OCI-LY1 (cell line): Measurements from ENCODE around the gene RGS2.

Experiments
- H2AFZ ChIP-seq: fragments of 200-600 bp; sonication (generic), shearing (Covaris generic); 2 replicates; pipeline ENCODE4 v1.6.0; 2014; ENCODE audit warnings: antibody characterized with exemption, mild to moderate bottlenecking, low read length
- H3F3A ChIP-seq: fragments of 200-600 bp; sonication (generic), shearing (Covaris generic); 2 replicates; pipeline ENCODE4 v1.6.0; 2014; ENCODE audit warnings: mild to moderate bottlenecking, antibody characterized with exemption, low read length, moderate library complexity; ENCODE audit not compliant: insufficient read depth
- H3K27ac ChIP-seq: fragments of 200-600 bp; sonication (generic); 2 replicates; pipeline ENCODE4 v1.5.1; 2014; ENCODE audit warnings: low read length, mixed run types, mild to moderate bottlenecking, low read depth; ENCODE audit not compliant: poor library complexity, severe bottlenecking
- H3K27me3 ChIP-seq: fragments of 200-600 bp; sonication (generic); 2 replicates; pipeline ENCODE4 v1.6.0; 2014; ENCODE audit warnings: antibody characterized with exemption, mild to moderate bottlenecking, low read length, moderate library complexity; ENCODE audit not compliant: insufficient read depth
- H3K36me3 ChIP-seq: fragments of 200-600 bp; sonication (generic); 2 replicates; pipeline ENCODE4 v1.6.1; 2014; ENCODE audit warnings: mild to moderate bottlenecking, antibody characterized with exemption, low read length, moderate library complexity, mixed read lengths; ENCODE audit not compliant: insufficient read depth
- H3K4me1 ChIP-seq: fragments of 200-600 bp; sonication (generic); 2 replicates; pipeline ENCODE4 v1.5.1; 2014; ENCODE audit warnings: mild to moderate bottlenecking, low read length, moderate library complexity; ENCODE audit not compliant: insufficient read depth, severe bottlenecking
- H3K4me2 ChIP-seq: fragments of 200-600 bp; sonication (generic), shearing (Covaris generic); 2 replicates; pipeline ENCODE4 v1.6.1; 2014; ENCODE audit warnings: low read length
- H3K4me3 ChIP-seq: fragments of 200-600 bp; sonication (generic); 2 replicates; pipeline ENCODE4 v1.5.1; 2014; ENCODE audit warnings: low read length, low read depth, mild to moderate bottlenecking, mixed read lengths; ENCODE audit not compliant: poor library complexity, severe bottlenecking
- H3K79me2 ChIP-seq: fragments of 200-600 bp; shearing (Covaris generic); 2 replicates; pipeline ENCODE4 v1.6.1; 2016; ENCODE audit warnings: mixed run types, low read length, mixed read lengths; ENCODE audit not compliant: insufficient read depth
- H3K9ac ChIP-seq: fragments of 200-600 bp; sonication (generic), shearing (Covaris generic); 2 replicates; pipeline ENCODE4 v1.6.1; 2014; ENCODE audit warnings: mild to moderate bottlenecking, low read length, mixed read lengths
- H3K9me2 ChIP-seq: fragments of 200-600 bp; sonication (generic), shearing (Covaris generic); 2 replicates; pipeline ENCODE4 v1.6.1; 2014; ENCODE audit warnings: low read depth, mild to moderate bottlenecking, low read length, mixed read lengths
- H3K9me3 ChIP-seq: fragments of 200-600 bp; shearing (Covaris generic); 2 replicates; pipeline ENCODE4 v1.6.1; 2014; ENCODE audit warnings: low read length, mixed read lengths
- H4K20me1 ChIP-seq: fragments of 200-600 bp; sonication (generic), shearing (Covaris generic); 2 replicates; pipeline ENCODE4 v1.6.0; 2016; ENCODE audit warnings: mild to moderate bottlenecking, low read length; ENCODE audit not compliant: insufficient read depth
- CTCF ChIP-seq: fragments of 200-600 bp; sonication (generic), shearing (Covaris generic); IDR thresholded peaks from 2 replicates; pipeline ENCODE4 v1.5.1; 2017; ENCODE audit warnings: mild to moderate bottlenecking, antibody characterized with exemption, low read length, moderate library complexity, mixed read lengths
- EZH2 ChIP-seq: fragments of 200-600 bp; sonication (generic), shearing (Covaris generic); IDR thresholded peaks from 2 replicates; pipeline ENCODE4 v1.8.0; 2017; ENCODE audit warnings: borderline replicate concordance, mixed run types, mild to moderate bottlenecking, antibody characterized with exemption, low read length, moderate library complexity, mixed read lengths

RGS2 gene

GRCh38 chr1:192766009-192766625 is 42.7 kb upstream of the RGS2 start:
- H3K27me3 ChIP-seq, result no peaks in the 10 kb centered on the region
- no peak overlapping the region for H3K4me2 ChIP-seq
- H3K9ac ChIP-seq, result no peak overlapping the region
- H3K79me2 ChIP-seq, result no peaks in the 10 kb centered on the region
- H3K4me3 ChIP-seq, result no peak overlapping the region
- no peak overlapping the region for H3K27ac ChIP-seq
- no peaks in the 10 kb centered on the region for H3K36me3 ChIP-seq
- no peaks in the 10 kb centered on the region for H3F3A ChIP-seq
- H3K4me1 ChIP-seq, result peaks cover 2% of the 10 kb centered on the region
- no peaks in the 10 kb centered on the region for H3K9me2 ChIP-seq
- no peak for TF ChIP-seq EZH2
- no peak for TF ChIP-seq CTCF
- H3K9me3 ChIP-seq, result no peaks in the 10 kb centered on the region
- no peaks in the 10 kb centered on the region for H4K20me1 ChIP-seq
- H2AFZ ChIP-seq, result no peak overlapping the region

- H3K9me3 ChIP-seq, result no peaks in the 10 kb centered on the region
- no peaks in the 10 kb centered on the region for H3K4me1 ChIP-seq
- no peaks in the 10 kb centered on the region for H4K20me1 ChIP-seq
- no peaks in the 10 kb centered on the region for H3K79me2 ChIP-seq
- no peaks in the 10 kb centered on the region for H3K9me2 ChIP-seq
- H3K36me3 ChIP-seq, result no peaks in the 10 kb centered on the region
- H3K4me2 ChIP-seq, result no peak overlapping the region
- H2AFZ ChIP-seq, result no peak overlapping the region
- H3F3A ChIP-seq, result no peaks in the 10 kb centered on the region
- H3K9ac ChIP-seq, result no peak overlapping the region
- no peak for TF ChIP-seq EZH2
- TF ChIP-seq CTCF, result no peak
- H3K27me3 ChIP-seq, result no peaks in the 10 kb centered on the region
- no peak overlapping the region for H3K27ac ChIP-seq
- H3K4me3 ChIP-seq, result no peak overlapping the region
Measured at GRCh38 chr1:192766876-192767275, 42.0 kb upstream of the RGS2 start.

GRCh38 chr1:192767798-192768197 is 41.0 kb upstream of the RGS2 start:
- H3K4me2 ChIP-seq, result no peak overlapping the region
- H3K79me2 ChIP-seq, result no peaks in the 10 kb centered on the region
- H2AFZ ChIP-seq, result no peak overlapping the region
- no peak overlapping the region for H3K27ac ChIP-seq
- H3K9me3 ChIP-seq, result no peaks in the 10 kb centered on the region
- H4K20me1 ChIP-seq, result no peaks in the 10 kb centered on the region
- no peak overlapping the region for H3K9ac ChIP-seq
- no peaks in the 10 kb centered on the region for H3K9me2 ChIP-seq
- H3K27me3 ChIP-seq, result no peaks in the 10 kb centered on the region
- H3K4me1 ChIP-seq, result no peaks in the 10 kb centered on the region
- TF ChIP-seq CTCF (no peak), EZH2 (no peak)
- H3F3A ChIP-seq, result no peaks in the 10 kb centered on the region
- no peaks in the 10 kb centered on the region for H3K36me3 ChIP-seq
- H3K4me3 ChIP-seq, result no peak overlapping the region
